Gastrocnemius medialis (tissue), 4 donors: ENCODE data around the gene TAS2R42.

ENCODE experiments used
- POLR2A ChIP-seq, 2 donors: fragments of 450-650 bp; IDR thresholded peaks; one replicate each; pipeline ENCODE4 v1.6.1; 2017; ENCODE audit warnings: antibody characterized with exemption in 2 of 2, mild to moderate bottlenecking in 2 of 2, moderate library complexity in 2 of 2
- TF ChIP-seq, protein P1 (sequence below), 5 experiments: fragments of 450-650 bp in 3 of 5; fragments of 200-600 bp in 2 of 5; sonication (generic) in 2 of 5; IDR thresholded peaks in 4 of 5; conservative IDR thresholded peaks in 1 of 5; 1 replicate in 4 of 5; 2 replicates in 1 of 5; pipeline ENCODE4 v1.5.1; 2016 to 2019; ENCODE audit warnings: antibody characterized with exemption in 5 of 5, mild to moderate bottlenecking in 3 of 5, moderate library complexity in 3 of 5

DNA sequence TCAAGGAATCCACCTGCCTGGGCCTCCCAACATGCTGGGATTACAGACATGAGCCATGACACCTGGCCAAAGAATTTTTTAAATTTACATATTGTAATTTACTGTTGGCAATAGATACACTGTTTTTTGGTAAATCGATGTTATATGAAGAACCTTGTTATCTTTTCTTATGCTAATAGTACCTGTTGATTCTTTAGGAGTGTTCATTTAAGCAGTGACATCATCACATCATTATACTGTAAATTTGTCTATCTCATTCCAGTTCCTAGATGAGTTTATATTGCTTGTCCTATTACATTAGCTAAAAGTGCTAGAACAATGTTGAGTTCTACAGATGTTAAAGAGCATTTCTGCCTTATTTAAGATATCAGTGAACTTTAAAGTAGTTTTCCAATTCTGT, 39.3 kb downstream of the TAS2R42 start:
- TF ChIP-seq, protein P1, sequence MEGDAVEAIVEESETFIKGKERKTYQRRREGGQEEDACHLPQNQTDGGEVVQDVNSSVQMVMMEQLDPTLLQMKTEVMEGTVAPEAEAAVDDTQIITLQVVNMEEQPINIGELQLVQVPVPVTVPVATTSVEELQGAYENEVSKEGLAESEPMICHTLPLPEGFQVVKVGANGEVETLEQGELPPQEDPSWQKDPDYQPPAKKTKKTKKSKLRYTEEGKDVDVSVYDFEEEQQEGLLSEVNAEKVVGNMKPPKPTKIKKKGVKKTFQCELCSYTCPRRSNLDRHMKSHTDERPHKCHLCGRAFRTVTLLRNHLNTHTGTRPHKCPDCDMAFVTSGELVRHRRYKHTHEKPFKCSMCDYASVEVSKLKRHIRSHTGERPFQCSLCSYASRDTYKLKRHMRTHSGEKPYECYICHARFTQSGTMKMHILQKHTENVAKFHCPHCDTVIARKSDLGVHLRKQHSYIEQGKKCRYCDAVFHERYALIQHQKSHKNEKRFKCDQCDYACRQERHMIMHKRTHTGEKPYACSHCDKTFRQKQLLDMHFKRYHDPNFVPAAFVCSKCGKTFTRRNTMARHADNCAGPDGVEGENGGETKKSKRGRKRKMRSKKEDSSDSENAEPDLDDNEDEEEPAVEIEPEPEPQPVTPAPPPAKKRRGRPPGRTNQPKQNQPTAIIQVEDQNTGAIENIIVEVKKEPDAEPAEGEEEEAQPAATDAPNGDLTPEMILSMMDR (IDR thresholded peaks at IDR 0.05 in 4 of 5, conservative IDR thresholded peaks at IDR 0.05 in 1 of 5): no peak
- no peak for TF ChIP-seq POLR2A (IDR thresholded peaks at IDR 0.05)
